ENCODE data around the gene CALHM2. TPM values are rescaled to one million over a fixed set of nuclear protein-coding genes. Genes with fewer than 3 reads are reported as not detected.

CALHM2 gene
- polyA plus RNA-seq, 1 of the 3 experiments (the other 2 are of a cell fraction): 0.10 TPM

DNA sequence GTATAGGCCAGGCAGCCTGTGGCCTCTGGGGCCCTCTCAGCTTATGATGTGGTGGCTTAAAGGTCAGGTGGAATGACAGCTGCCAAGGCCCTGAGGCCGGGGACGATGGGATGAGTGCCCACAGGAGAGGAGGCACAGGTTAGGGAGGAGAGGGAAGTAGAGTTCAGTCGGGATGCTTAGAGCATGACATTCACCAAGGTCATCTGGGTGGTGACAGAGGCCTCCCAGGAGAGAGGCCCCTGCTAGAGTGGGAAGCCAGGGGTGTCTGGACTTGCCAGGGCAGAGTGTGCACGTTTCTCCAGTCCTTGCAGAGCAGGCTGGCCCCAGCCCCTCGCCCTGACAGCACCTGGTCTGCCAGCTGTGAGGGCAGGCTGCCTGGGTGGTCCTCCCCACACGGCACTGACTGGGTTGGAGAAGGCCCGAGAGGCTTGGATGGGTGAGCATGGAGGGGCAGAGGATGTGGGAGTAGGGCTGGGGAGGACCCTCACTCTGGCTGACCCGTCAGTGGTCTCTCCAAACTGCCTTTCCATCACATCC lies 5.1 kb upstream of the CALHM2 start:
- Histone ChIP-seq H3K27ac (ENCODE audit: low read depth in 2 of 2, low read length in 1 of 2) (no peak overlapping the region), H4K20me1 (ENCODE audit: insufficient read depth) (no peaks in the 10 kb centered on the region), H3K9me2 (no peaks in the 10 kb centered on the region), H3K4me1 (ENCODE audit: control insufficient read depth in 1 of 2, insufficient read depth in 2 of 2, low read depth in 1 of 2, low read length in 1 of 2) (no peaks in the 10 kb centered on the region; a peak in 1 of 4 replicates), H2AFZ (ENCODE audit: low read depth) (no peak overlapping the region; the same call in 1 of the 2 replicates), H3F3A (replicated peaks; ENCODE audit: insufficient read depth) (no peaks in the 10 kb centered on the region), H3K9ac (no peak overlapping the region), H3K4me2 (no peak overlapping the region), H3K36me3 (replicated peaks in 1 of 2; ENCODE audit: control insufficient read depth in 1 of 2, insufficient read depth in 2 of 2, low read length in 1 of 2) (no peaks in the 10 kb centered on the region), H3K79me2 (ENCODE audit: insufficient read depth) (no peaks in the 10 kb centered on the region), H3K9me3 (no peaks in the 10 kb centered on the region), H3K27me3 (ENCODE audit: insufficient read depth) (no peaks in the 10 kb centered on the region), H3K4me3 (ENCODE audit: low read depth in 2 of 2, low read length in 1 of 2) (no peak overlapping the region)
- POLR2A ChIA-PET: no interaction called here
- DNase-seq: peak; percentile 47
- WGBS (ENCODE audit: low lambda C conversion rate): 63% methylated on average over 6 of the region's 8 CpGs
- TF ChIP-seq TCF12 (IDR thresholded peaks at IDR 0.05): no peak
- no peak for TF ChIP-seq SIN3A (IDR thresholded peaks at IDR 0.05; ENCODE audit: borderline replicate concordance, low read depth, low read length)
- TF ChIP-seq YY1 (IDR thresholded peaks at IDR 0.05; ENCODE audit: low read depth): no peak
- no peak for TF ChIP-seq EP300 (IDR thresholded peaks at IDR 0.05; ENCODE audit: borderline replicate concordance in 1 of 2, low read depth in 1 of 2, low read length in 1 of 2)
- TF ChIP-seq, protein P1, sequence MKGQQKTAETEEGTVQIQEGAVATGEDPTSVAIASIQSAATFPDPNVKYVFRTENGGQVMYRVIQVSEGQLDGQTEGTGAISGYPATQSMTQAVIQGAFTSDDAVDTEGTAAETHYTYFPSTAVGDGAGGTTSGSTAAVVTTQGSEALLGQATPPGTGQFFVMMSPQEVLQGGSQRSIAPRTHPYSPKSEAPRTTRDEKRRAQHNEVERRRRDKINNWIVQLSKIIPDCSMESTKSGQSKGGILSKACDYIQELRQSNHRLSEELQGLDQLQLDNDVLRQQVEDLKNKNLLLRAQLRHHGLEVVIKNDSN (IDR thresholded peaks at IDR 0.05; ENCODE audit: borderline replicate concordance, low read depth): no peak
- no peak for TF ChIP-seq TEAD4 (IDR thresholded peaks at IDR 0.05; ENCODE audit: borderline replicate concordance, insufficient read depth)
- TF ChIP-seq MXI1 (IDR thresholded peaks at IDR 0.05; ENCODE audit: low read depth, low read length): no peak
- no peak for TF ChIP-seq MEF2A (IDR thresholded peaks at IDR 0.05; ENCODE audit: borderline replicate concordance, low read depth)
- no peak for TF ChIP-seq RXRA (IDR thresholded peaks at IDR 0.05; ENCODE audit: borderline replicate concordance, low read depth)
- TF ChIP-seq, protein P2, sequence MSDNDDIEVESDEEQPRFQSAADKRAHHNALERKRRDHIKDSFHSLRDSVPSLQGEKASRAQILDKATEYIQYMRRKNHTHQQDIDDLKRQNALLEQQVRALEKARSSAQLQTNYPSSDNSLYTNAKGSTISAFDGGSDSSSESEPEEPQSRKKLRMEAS (IDR thresholded peaks at IDR 0.05; ENCODE audit: low read depth): no peak
- TF ChIP-seq SMC3 (IDR thresholded peaks at IDR 0.05; ENCODE audit: low read depth, low read length): no peak
- TF ChIP-seq RCOR1 (IDR thresholded peaks at IDR 0.05; ENCODE audit: low read length): no peak
- TF ChIP-seq POLR2AphosphoS5 (IDR thresholded peaks at IDR 0.05; ENCODE audit: low read depth, low read length): no peak
- TF ChIP-seq GATA2 (CRISPR knock-in tag; IDR thresholded peaks at IDR 0.05): no peak
- TF ChIP-seq CHD2 (IDR thresholded peaks at IDR 0.05; ENCODE audit: low read length, partially characterized antibody): no peak
- TF ChIP-seq FOXJ3 (CRISPR knock-in tag; IDR thresholded peaks at IDR 0.05): no peak
- CTCF ChIA-PET: interaction anchor here (0.7 to 1.5 kb wide), 4 partner anchors 12 to 24 kb away, joined by 3 to 4 read pairs (median 3); no protein-coding TSS in a partner anchor

DNA sequence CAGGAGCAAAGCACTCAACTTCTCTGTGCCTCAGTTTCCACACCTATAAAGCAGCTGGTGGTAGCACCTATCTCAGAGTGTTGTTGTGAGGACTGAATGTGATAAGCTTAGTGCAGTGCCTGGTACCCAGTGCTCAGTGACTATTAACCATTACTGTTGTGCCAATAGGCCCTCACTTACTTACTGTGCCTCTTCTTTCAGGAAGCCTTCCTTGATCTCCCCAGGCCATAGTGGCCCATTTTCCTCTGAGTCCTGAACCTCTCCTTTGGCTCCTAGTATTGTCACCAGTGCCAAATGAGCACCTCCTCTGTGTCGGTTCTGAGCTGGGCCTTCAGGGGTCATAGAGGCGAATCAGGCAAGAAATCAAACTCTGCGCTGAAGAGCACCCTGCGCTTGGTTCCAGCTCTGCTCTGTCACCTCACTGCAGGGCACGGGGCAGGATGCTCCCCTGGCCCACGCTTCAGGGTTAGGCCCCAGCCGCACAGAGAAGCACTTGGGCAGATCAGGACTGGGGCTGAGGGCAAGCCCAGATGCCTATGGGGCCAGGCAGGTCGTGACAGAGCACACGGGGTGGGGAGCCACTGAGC lies 4.0 kb upstream of the CALHM2 start:
- Histone ChIP-seq H2AFZ (ENCODE audit: low read depth) (no peak overlapping the region), H3K9me2 (no peaks in the 10 kb centered on the region), H4K20me1 (ENCODE audit: insufficient read depth) (no peaks in the 10 kb centered on the region), H3K27ac (ENCODE audit: low read depth in 2 of 2, low read length in 1 of 2) (no peak overlapping the region), H3K4me3 (ENCODE audit: low read depth in 2 of 2, low read length in 1 of 2) (no peak overlapping the region), H3K27me3 (ENCODE audit: insufficient read depth) (no peaks in the 10 kb centered on the region), H3K4me1 (ENCODE audit: control insufficient read depth in 1 of 2, insufficient read depth in 2 of 2, low read depth in 1 of 2, low read length in 1 of 2) (peaks cover 0 to 7% of the 10 kb centered on the region in 2 experiments; a peak in 1 of 4 replicates), H3K79me2 (ENCODE audit: insufficient read depth) (no peaks in the 10 kb centered on the region), H3K9me3 (no peaks in the 10 kb centered on the region), H3K4me2 (no peak overlapping the region), H3K36me3 (replicated peaks in 1 of 2; ENCODE audit: control insufficient read depth in 1 of 2, insufficient read depth in 2 of 2, low read length in 1 of 2) (no peaks in the 10 kb centered on the region), H3K9ac (no peak overlapping the region), H3F3A (replicated peaks; ENCODE audit: insufficient read depth) (no peaks in the 10 kb centered on the region)
- WGBS (ENCODE audit: low lambda C conversion rate): 75% methylated on average over 2 of the region's 9 CpGs
- POLR2A ChIA-PET: no interaction called here
- CTCF ChIA-PET: interaction anchor here (0.9 to 3.0 kb wide), 3 partner anchors 10 to 30 kb away, joined by 3 to 7 read pairs (median 4); no protein-coding TSS in a partner anchor
- DNase-seq: no peak
- TF ChIP-seq, protein P3, sequence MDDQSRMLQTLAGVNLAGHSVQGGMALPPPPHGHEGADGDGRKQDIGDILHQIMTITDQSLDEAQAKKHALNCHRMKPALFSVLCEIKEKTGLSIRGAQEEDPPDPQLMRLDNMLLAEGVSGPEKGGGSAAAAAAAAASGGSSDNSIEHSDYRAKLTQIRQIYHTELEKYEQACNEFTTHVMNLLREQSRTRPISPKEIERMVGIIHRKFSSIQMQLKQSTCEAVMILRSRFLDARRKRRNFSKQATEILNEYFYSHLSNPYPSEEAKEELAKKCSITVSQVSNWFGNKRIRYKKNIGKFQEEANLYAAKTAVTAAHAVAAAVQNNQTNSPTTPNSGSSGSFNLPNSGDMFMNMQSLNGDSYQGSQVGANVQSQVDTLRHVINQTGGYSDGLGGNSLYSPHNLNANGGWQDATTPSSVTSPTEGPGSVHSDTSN (IDR thresholded peaks at IDR 0.05): no peak
- TF ChIP-seq NFIC (IDR thresholded peaks at IDR 0.05; ENCODE audit: borderline replicate concordance): no peak
- no peak for TF ChIP-seq TAF1 (IDR thresholded peaks at IDR 0.05; ENCODE audit: borderline replicate concordance, low read depth, low read length)
- no peak for TF ChIP-seq GATA2 (CRISPR knock-in tag; IDR thresholded peaks at IDR 0.05)
- no peak for TF ChIP-seq JUND (IDR thresholded peaks at IDR 0.05)
- TF ChIP-seq, protein P4, sequence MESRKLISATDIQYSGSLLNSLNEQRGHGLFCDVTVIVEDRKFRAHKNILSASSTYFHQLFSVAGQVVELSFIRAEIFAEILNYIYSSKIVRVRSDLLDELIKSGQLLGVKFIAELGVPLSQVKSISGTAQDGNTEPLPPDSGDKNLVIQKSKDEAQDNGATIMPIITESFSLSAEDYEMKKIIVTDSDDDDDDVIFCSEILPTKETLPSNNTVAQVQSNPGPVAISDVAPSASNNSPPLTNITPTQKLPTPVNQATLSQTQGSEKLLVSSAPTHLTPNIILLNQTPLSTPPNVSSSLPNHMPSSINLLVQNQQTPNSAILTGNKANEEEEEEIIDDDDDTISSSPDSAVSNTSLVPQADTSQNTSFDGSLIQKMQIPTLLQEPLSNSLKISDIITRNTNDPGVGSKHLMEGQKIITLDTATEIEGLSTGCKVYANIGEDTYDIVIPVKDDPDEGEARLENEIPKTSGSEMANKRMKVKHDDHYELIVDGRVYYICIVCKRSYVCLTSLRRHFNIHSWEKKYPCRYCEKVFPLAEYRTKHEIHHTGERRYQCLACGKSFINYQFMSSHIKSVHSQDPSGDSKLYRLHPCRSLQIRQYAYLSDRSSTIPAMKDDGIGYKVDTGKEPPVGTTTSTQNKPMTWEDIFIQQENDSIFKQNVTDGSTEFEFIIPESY (IDR thresholded peaks at IDR 0.05; ENCODE audit: borderline replicate concordance, low read depth): no peak
- TF ChIP-seq, protein P1 (IDR thresholded peaks at IDR 0.05; ENCODE audit: borderline replicate concordance, low read depth): no peak
- TF ChIP-seq, protein P5, sequence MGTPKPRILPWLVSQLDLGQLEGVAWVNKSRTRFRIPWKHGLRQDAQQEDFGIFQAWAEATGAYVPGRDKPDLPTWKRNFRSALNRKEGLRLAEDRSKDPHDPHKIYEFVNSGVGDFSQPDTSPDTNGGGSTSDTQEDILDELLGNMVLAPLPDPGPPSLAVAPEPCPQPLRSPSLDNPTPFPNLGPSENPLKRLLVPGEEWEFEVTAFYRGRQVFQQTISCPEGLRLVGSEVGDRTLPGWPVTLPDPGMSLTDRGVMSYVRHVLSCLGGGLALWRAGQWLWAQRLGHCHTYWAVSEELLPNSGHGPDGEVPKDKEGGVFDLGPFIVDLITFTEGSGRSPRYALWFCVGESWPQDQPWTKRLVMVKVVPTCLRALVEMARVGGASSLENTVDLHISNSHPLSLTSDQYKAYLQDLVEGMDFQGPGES (IDR thresholded peaks at IDR 0.05; ENCODE audit: low read depth, low read length): no peak
